Measurements from ENCODE around the gene DOCK8.

The DOCK8 gene

GRCh38 chr9:311841-312240 is 97.2 kb downstream of the DOCK8 start:
- no peak for DNase-seq (ENCODE audit: extremely low spot score)
- ChIA-PET POLR2A (no interaction called here), CTCF (no interaction called here)
- TF ChIP-seq TARDBP (IDR thresholded peaks at IDR 0.05) (no peak), SUZ12 (IDR thresholded peaks at IDR 0.05) (no peak), HDGF (IDR thresholded peaks at IDR 0.05; ENCODE audit: borderline replicate concordance) (no peak), LEF1 (IDR thresholded peaks at IDR 0.05; ENCODE audit: borderline replicate concordance) (no peak), NFRKB (IDR thresholded peaks at IDR 0.05) (no peak), FOXK2 (IDR thresholded peaks at IDR 0.05) (no peak), FOXA1 (IDR thresholded peaks at IDR 0.05) (no peak), CTBP1 (IDR thresholded peaks at IDR 0.05; ENCODE audit: borderline replicate concordance) (no peak), ARNT (IDR thresholded peaks at IDR 0.05) (no peak), FOXM1 (IDR thresholded peaks at IDR 0.05; ENCODE audit: borderline replicate concordance) (no peak), L3MBTL2 (conservative IDR thresholded peaks at IDR 0.05) (no peak), BHLHE40 (IDR thresholded peaks at IDR 0.05; ENCODE audit: borderline replicate concordance) (no peak)

- POLR2A ChIA-PET, result no interaction called here
- CTCF ChIA-PET, result no interaction called here
- TF ChIP-seq ELF4 (IDR thresholded peaks at IDR 0.05) (no peak), NFRKB (IDR thresholded peaks at IDR 0.05) (no peak), TARDBP (IDR thresholded peaks at IDR 0.05) (no peak), BHLHE40 (IDR thresholded peaks at IDR 0.05; ENCODE audit: borderline replicate concordance) (no peak), LEF1 (IDR thresholded peaks at IDR 0.05; ENCODE audit: borderline replicate concordance) (no peak), PKNOX1 (IDR thresholded peaks at IDR 0.05) (no peak), SP1 (IDR thresholded peaks at IDR 0.05) (no peak), L3MBTL2 (conservative IDR thresholded peaks at IDR 0.05) (no peak), FOXA1 (IDR thresholded peaks at IDR 0.05) (no peak), ZNF384 (IDR thresholded peaks at IDR 0.05) (no peak)
- DNase-seq (ENCODE audit: extremely low spot score), result no peak
Observed at GRCh38 chr9:312596-313320, 98.1 kb downstream of the DOCK8 start.

GRCh38 chr9:316382-316965 is 101.8 kb downstream of the DOCK8 start:
- POLR2A ChIA-PET, result no interaction called here
- CTCF ChIA-PET, result no interaction called here
- DNase-seq (ENCODE audit: extremely low spot score), result no peak
- TF ChIP-seq LEF1 (IDR thresholded peaks at IDR 0.05; ENCODE audit: borderline replicate concordance), result no peak
- no peak for TF ChIP-seq FOXA1 (IDR thresholded peaks at IDR 0.05)
- no peak for TF ChIP-seq L3MBTL2 (conservative IDR thresholded peaks at IDR 0.05)
- no peak for TF ChIP-seq NFRKB (IDR thresholded peaks at IDR 0.05)
- TF ChIP-seq CTBP1 (IDR thresholded peaks at IDR 0.05; ENCODE audit: borderline replicate concordance), result no peak
- no peak for TF ChIP-seq FOXK2 (IDR thresholded peaks at IDR 0.05)
- TF ChIP-seq HDGF (IDR thresholded peaks at IDR 0.05; ENCODE audit: borderline replicate concordance), result no peak
- TF ChIP-seq ZNF384 (IDR thresholded peaks at IDR 0.05), result no peak
- no peak for TF ChIP-seq SUZ12 (IDR thresholded peaks at IDR 0.05)
- TF ChIP-seq FOXM1 (IDR thresholded peaks at IDR 0.05; ENCODE audit: borderline replicate concordance), result no peak
- TF ChIP-seq PKNOX1 (IDR thresholded peaks at IDR 0.05), result no peak
- no peak for TF ChIP-seq TARDBP (IDR thresholded peaks at IDR 0.05)
- no peak for TF ChIP-seq ARNT (IDR thresholded peaks at IDR 0.05)

GRCh38 chr9:318646-319045 is 104.0 kb downstream of the DOCK8 start:
- TF ChIP-seq PKNOX1 (IDR thresholded peaks at IDR 0.05), result no peak
- CTCF ChIA-PET, result no interaction called here
- POLR2A ChIA-PET, result no interaction called here
- no peak for DNase-seq (ENCODE audit: extremely low spot score)

- ChIA-PET CTCF (no interaction called here), POLR2A (no interaction called here)
Observed at GRCh38 chr9:324971-325370, 110.3 kb downstream of the DOCK8 start.

GRCh38 chr9:326667-327066 is 112.0 kb downstream of the DOCK8 start:
- DNase-seq (ENCODE audit: extremely low spot score), result no peak
- TF ChIP-seq FOXK2 (IDR thresholded peaks at IDR 0.05), result no peak
- no peak for TF ChIP-seq TARDBP (IDR thresholded peaks at IDR 0.05)
- TF ChIP-seq L3MBTL2 (conservative IDR thresholded peaks at IDR 0.05), result no peak
- TF ChIP-seq BHLHE40 (IDR thresholded peaks at IDR 0.05; ENCODE audit: borderline replicate concordance), result no peak
- TF ChIP-seq HDGF (IDR thresholded peaks at IDR 0.05; ENCODE audit: borderline replicate concordance), result no peak
- no peak for TF ChIP-seq ARNT (IDR thresholded peaks at IDR 0.05)
- no peak for TF ChIP-seq PKNOX1 (IDR thresholded peaks at IDR 0.05)
- TF ChIP-seq CTBP1 (IDR thresholded peaks at IDR 0.05; ENCODE audit: borderline replicate concordance), result no peak
- no peak for TF ChIP-seq NFRKB (IDR thresholded peaks at IDR 0.05)
- no peak for TF ChIP-seq LEF1 (IDR thresholded peaks at IDR 0.05; ENCODE audit: borderline replicate concordance)
- TF ChIP-seq ELF4 (IDR thresholded peaks at IDR 0.05), result no peak
- TF ChIP-seq SUZ12 (IDR thresholded peaks at IDR 0.05), result no peak
- no peak for TF ChIP-seq FOXA1 (IDR thresholded peaks at IDR 0.05)
- no peak for TF ChIP-seq SP1 (IDR thresholded peaks at IDR 0.05)
- POLR2A ChIA-PET, result no interaction called here
- CTCF ChIA-PET, result no interaction called here

More at GRCh38 chr9:324971-325370, 110.3 kb downstream of the DOCK8 start:
- TF ChIP-seq FOXK2 (IDR thresholded peaks at IDR 0.05) (no peak), ARNT (IDR thresholded peaks at IDR 0.05) (no peak), SUZ12 (IDR thresholded peaks at IDR 0.05) (no peak)
- no peak for DNase-seq (ENCODE audit: extremely low spot score)
